CMK (cell line): ENCODE data around the gene REXO1.
A peak's percentile ranks its signal among the peaks of the same experiment; 100 is the strongest.
"Not testable (repeated sequence)": the region's sequence is repeated elsewhere in the genome, so short reads cannot be mapped to it uniquely, and the experiment has no call there.

Experiments
- DNase-seq: peaks from one replicate; pipeline ENCODE4 v3.0.0-alpha.2; 2010; ENCODE audit warnings: low read depth

REXO1 gene

GRCh38 chr19:1813192-1814182 lies 34.8 kb downstream of the REXO1 start:
- DNase-seq: no peak

GRCh38 chr19:1812426-1813191 lies 35.7 kb downstream of the REXO1 start:
- DNase-seq: peak; percentile 96

GRCh38 chr19:1811942-1812425 lies 36.3 kb downstream of the REXO1 start, which contains the start of gene ATP8B3:
ATP8B3 (minus strand) TSS chr19:1812276; CDS start chr19:1811736, 540 bp downstream.
- DNase-seq: no peak

GRCh38 chr19:1811472-1811894 lies 36.8 kb downstream of the REXO1 start:
- no peak for DNase-seq

- DNase-seq: no peak
Measured at GRCh38 chr19:1810439-1811160, 37.7 kb downstream of the REXO1 start.

- DNase-seq: no peak
Measured at GRCh38 chr19:1809678-1810077, 38.6 kb downstream of the REXO1 start.

GRCh38 chr19:1808395-1808731 lies 39.9 kb downstream of the REXO1 start:
- no peak for DNase-seq

- no peak for DNase-seq
Measured at GRCh38 chr19:1807695-1808394, 40.4 kb downstream of the REXO1 start.

- no peak for DNase-seq
Measured at GRCh38 chr19:1807030-1807694, 41.1 kb downstream of the REXO1 start.

GRCh38 chr19:1806184-1807029 lies 41.9 kb downstream of the REXO1 start:
- DNase-seq: no peak

GRCh38 chr19:1805401-1806183 lies 42.7 kb downstream of the REXO1 start:
- no peak for DNase-seq

GRCh38 chr19:1804858-1805257 lies 43.4 kb downstream of the REXO1 start:
- DNase-seq: no peak

- DNase-seq: no peak
Measured at GRCh38 chr19:1799695-1800342, 48.5 kb downstream of the REXO1 start.

- DNase-seq: not testable (repeated sequence)
Measured at GRCh38 chr19:1797313-1797712, 51.0 kb downstream of the REXO1 start.

GRCh38 chr19:1796395-1797142 lies 51.7 kb downstream of the REXO1 start:
- no peak for DNase-seq

- no peak for DNase-seq
Measured at GRCh38 chr19:1794424-1795172, 53.7 kb downstream of the REXO1 start.

GRCh38 chr19:1791879-1792278 lies 56.4 kb downstream of the REXO1 start:
- no peak for DNase-seq
